ENCODE results near the gene SPRR5. TPM values are rescaled to one million over a fixed set of nuclear protein-coding genes. Genes with fewer than 3 reads are reported as not detected.

Gene SPRR5
- total and polyA plus RNA-seq, 2 of the 4 experiments (the other 2 are of a cell fraction) = not detected

GRCh38 chr1:152919071-152919470 is 27.9 kb upstream of the SPRR5 start:
- no peak for TF ChIP-seq BHLHE40 (IDR thresholded peaks at IDR 0.05; ENCODE audit: low read depth, low read length)
- no peak for TF ChIP-seq RFX5 (IDR thresholded peaks at IDR 0.05; ENCODE audit: low read depth, low read length)
- no peak for TF ChIP-seq NFE2L2 (IDR thresholded peaks at IDR 0.05; ENCODE audit: low read depth, low read length)
- TF ChIP-seq CTCF (conservative IDR thresholded peaks at IDR 0.05; ENCODE audit: low read depth, low read length) = no peak
- TF ChIP-seq RCOR1 (IDR thresholded peaks at IDR 0.05; ENCODE audit: insufficient replicate concordance, low read length) = no peak
- no peak for TF ChIP-seq CHD1 (IDR thresholded peaks at IDR 0.05; ENCODE audit: low read depth, low read length)
- no peak for TF ChIP-seq SMC3 (IDR thresholded peaks at IDR 0.05; ENCODE audit: low read depth, low read length)
- TF ChIP-seq MXI1 (IDR thresholded peaks at IDR 0.05; ENCODE audit: borderline replicate concordance, low read depth, low read length) = no peak
- TF ChIP-seq MAZ (IDR thresholded peaks at IDR 0.05; ENCODE audit: borderline replicate concordance, low read depth, low read length) = no peak
- TF ChIP-seq CEBPB (IDR thresholded peaks at IDR 0.05; ENCODE audit: low read depth, low read length) = no peak
- H3K23ac ChIP-seq (ENCODE audit: low read depth, low read length) = no peak overlapping the region
- H3K4ac ChIP-seq (ENCODE audit: low read depth, low read length) = no peak overlapping the region
- no peak overlapping the region for H2AFZ ChIP-seq (replicated peaks; ENCODE audit: low read length, poor library complexity)
- no peak overlapping the region for H3K18ac ChIP-seq (ENCODE audit: low read depth, low read length)
- no peaks in the 10 kb centered on the region for H3K9me1 ChIP-seq (ENCODE audit: insufficient read depth, low read length)
- no peak overlapping the region for H2BK5ac ChIP-seq (ENCODE audit: low read depth, low read length, poor library complexity, severe bottlenecking)
- no peak overlapping the region for H4K8ac ChIP-seq (ENCODE audit: low read depth in 2 of 2, low read length in 2 of 2)
- no peaks in the 10 kb centered on the region for H3K9me3 ChIP-seq (ENCODE audit: control insufficient read depth, insufficient read depth, low read length)
- DNase-seq (no peak), ATAC-seq (ENCODE audit: low read depth) (no peak)
- no peak overlapping the region for H3K4me2 ChIP-seq (ENCODE audit: low read depth, low read length)
- H2BK15ac ChIP-seq (ENCODE audit: low read depth, low read length) = no peak overlapping the region
- no peaks in the 10 kb centered on the region for H4K20me1 ChIP-seq (ENCODE audit: insufficient read depth, low read length)
- in situ Hi-C loops (cut with MboI; ENCODE audit: low sequenced_read_pairs) (no loop called here), intact Hi-C loops (cut with micrococcal nuclease) (no loop called here), dilution Hi-C loops (cut with HindIII; ENCODE audit: low sequenced_read_pairs, unreplicated experiment) (no loop called here)
- ChIA-PET POLR2A (ENCODE audit: unreplicated experiment) (no interaction called here), CTCF (no interaction called here)
- H3K56ac ChIP-seq (ENCODE audit: extremely low read depth, insufficient read depth, low read length) = no peak overlapping the region
- H3K36me3 ChIP-seq (ENCODE audit: control insufficient read depth, insufficient read depth, low read length) = no peaks in the 10 kb centered on the region
- H2AK9ac ChIP-seq (replicated peaks; ENCODE audit: low read depth, low read length, poor library complexity) = no peak overlapping the region
- no peak overlapping the region for H3K4me3 ChIP-seq (ENCODE audit: insufficient read depth, low read depth, low read length)
- no peak overlapping the region for H2AK5ac ChIP-seq (ENCODE audit: low read depth, low read length)
- H4K5ac ChIP-seq (ENCODE audit: low read depth, low read length) = no peak overlapping the region
- no peak overlapping the region for H2BK120ac ChIP-seq (ENCODE audit: low read depth, low read length)
- no peaks in the 10 kb centered on the region for H3K79me1 ChIP-seq (ENCODE audit: low read depth in 1 of 2, low read length in 2 of 2)
- H3K4me1 ChIP-seq (ENCODE audit: control insufficient read depth, insufficient read depth, low read length) = no peaks in the 10 kb centered on the region
- H3K27ac ChIP-seq (ENCODE audit: insufficient read depth, low read length) = no peak overlapping the region
- no peak overlapping the region for H4K91ac ChIP-seq (ENCODE audit: insufficient read depth, low read depth, low read length)
- no peak overlapping the region for H3K14ac ChIP-seq (replicated peaks; ENCODE audit: low read depth, low read length)
- no peak overlapping the region for H3K9ac ChIP-seq (ENCODE audit: low read depth, low read length)
- H2BK20ac ChIP-seq (ENCODE audit: low read depth, low read length) = no peak overlapping the region
- BruUV-seq (replicated peaks) = no TSS peak
- H3K27me3 ChIP-seq (ENCODE audit: control insufficient read depth, insufficient read depth, low read length) = no peaks in the 10 kb centered on the region

Measured in IMR-90 (cell line).